Activated B cell treated with CpG ODN at 0.5 μM for 24 hours (primary cell): Measurements from ENCODE around the gene TCF3. TPM values are rescaled to one million over a fixed set of nuclear protein-coding genes. Genes with fewer than 3 reads are reported as not detected.

Source experiments
- ATAC-seq: fragments of 200-7000 bp; cut with Tn5 transposase; one replicate; pipeline ENCODE4 v1.10.0; 2021; ENCODE audit warnings: low read depth, mild to moderate bottlenecking, moderate library complexity
- CTCF ChIA-PET: fragments of 350-600 bp; sonication (Branson Sonifier 250); formaldehyde crosslinking; loops from one replicate; lab custom pipeline; 2021; ENCODE audit warnings: antibody characterized with exemption; lab: Charles Lee
- POLR2A ChIA-PET: fragments of 350-600 bp; sonication (Branson Sonifier 250); formaldehyde crosslinking; loops from one replicate; lab custom pipeline; 2021; ENCODE audit warnings: antibody characterized with exemption; lab: Charles Lee
- DNase-seq: peaks from one replicate; pipeline ENCODE4 v3.0.0; 2022
- H3K27ac Mint-ChIP-seq: one replicate; pipeline ENCODE4 v1.8.0; 2020; ENCODE audit warnings: mixed read lengths
- H3K27me3 Mint-ChIP-seq: one replicate; pipeline ENCODE4 v1.8.0; 2021; ENCODE audit warnings: mixed read lengths
- H3K36me3 Mint-ChIP-seq: one replicate; pipeline ENCODE4 v1.8.0; 2021; ENCODE audit warnings: low read depth, mixed read lengths
- H3K4me1 Mint-ChIP-seq: one replicate; pipeline ENCODE4 v1.8.0; 2021; ENCODE audit warnings: mixed read lengths
- H3K4me3 Mint-ChIP-seq: one replicate; pipeline ENCODE4 v1.8.0; 2020; ENCODE audit warnings: mild to moderate bottlenecking, mixed read lengths
- H3K9me3 Mint-ChIP-seq: one replicate; pipeline ENCODE4 v1.8.0; 2020; ENCODE audit warnings: mixed read lengths
- intact Hi-C: fragments of 100-400 bp; cut with micrococcal nuclease; formaldehyde crosslinking; loops from one replicate; pipeline ENCODE4 v1.15.1; 2024
- total RNA-seq: library from RNA; stranded (reverse); gene quantifications from 2 replicates; pipeline ENCODE4 v1.2.3, GENCODE V29; 2022
- TF ChIP-seq, protein P1 (sequence below): fragments of 200-600 bp; IDR thresholded peaks from one replicate; pipeline ENCODE4 v1.8.0; 2022; ENCODE audit warnings: antibody characterized with exemption, mild to moderate bottlenecking

The TCF3 gene
- total RNA-seq, 1 donor from 2014 or later = 143 TPM

DNA sequence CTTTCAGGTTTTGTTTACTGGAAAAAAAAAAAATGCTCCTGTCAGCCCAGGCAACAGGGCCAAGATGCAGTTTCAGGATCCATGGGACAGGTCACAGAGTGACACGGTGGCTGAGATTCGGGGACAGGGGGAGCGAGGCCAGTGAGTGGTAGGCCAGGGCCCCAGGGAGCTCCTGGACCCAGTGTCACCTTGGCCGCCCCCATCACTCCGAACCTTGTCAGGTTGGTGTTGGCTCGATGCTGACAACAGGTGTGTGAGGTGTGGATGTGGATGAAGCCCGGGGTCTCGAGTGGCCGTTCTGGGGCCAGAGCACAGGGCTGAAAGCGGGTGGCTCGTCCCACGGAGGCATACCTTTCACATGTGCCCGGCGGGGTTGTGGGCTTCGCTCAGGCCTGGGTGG, 41.1 kb downstream of the TCF3 start:
- Mint-ChIP-seq H3K4me1 (peaks cover 24% of the 10 kb centered on the region), H3K36me3 (peaks cover 57% of the 10 kb centered on the region), H3K27me3 (no peaks in the 10 kb centered on the region), H3K27ac (no peak overlapping the region), H3K9me3 (no peaks in the 10 kb centered on the region), H3K4me3 (no peak overlapping the region)
- CTCF ChIA-PET = no interaction called here
- intact Hi-C loops = no loop called here
- TF ChIP-seq, protein P1, sequence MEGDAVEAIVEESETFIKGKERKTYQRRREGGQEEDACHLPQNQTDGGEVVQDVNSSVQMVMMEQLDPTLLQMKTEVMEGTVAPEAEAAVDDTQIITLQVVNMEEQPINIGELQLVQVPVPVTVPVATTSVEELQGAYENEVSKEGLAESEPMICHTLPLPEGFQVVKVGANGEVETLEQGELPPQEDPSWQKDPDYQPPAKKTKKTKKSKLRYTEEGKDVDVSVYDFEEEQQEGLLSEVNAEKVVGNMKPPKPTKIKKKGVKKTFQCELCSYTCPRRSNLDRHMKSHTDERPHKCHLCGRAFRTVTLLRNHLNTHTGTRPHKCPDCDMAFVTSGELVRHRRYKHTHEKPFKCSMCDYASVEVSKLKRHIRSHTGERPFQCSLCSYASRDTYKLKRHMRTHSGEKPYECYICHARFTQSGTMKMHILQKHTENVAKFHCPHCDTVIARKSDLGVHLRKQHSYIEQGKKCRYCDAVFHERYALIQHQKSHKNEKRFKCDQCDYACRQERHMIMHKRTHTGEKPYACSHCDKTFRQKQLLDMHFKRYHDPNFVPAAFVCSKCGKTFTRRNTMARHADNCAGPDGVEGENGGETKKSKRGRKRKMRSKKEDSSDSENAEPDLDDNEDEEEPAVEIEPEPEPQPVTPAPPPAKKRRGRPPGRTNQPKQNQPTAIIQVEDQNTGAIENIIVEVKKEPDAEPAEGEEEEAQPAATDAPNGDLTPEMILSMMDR = no peak
- ATAC-seq (no peak), DNase-seq (no peak)
- POLR2A ChIA-PET = interaction anchor here (0.7 to 1.6 kb wide), 2 partner anchors 13 to 70 kb away, joined by 3 to 12 read pairs; no protein-coding TSS in a partner anchor

DNA sequence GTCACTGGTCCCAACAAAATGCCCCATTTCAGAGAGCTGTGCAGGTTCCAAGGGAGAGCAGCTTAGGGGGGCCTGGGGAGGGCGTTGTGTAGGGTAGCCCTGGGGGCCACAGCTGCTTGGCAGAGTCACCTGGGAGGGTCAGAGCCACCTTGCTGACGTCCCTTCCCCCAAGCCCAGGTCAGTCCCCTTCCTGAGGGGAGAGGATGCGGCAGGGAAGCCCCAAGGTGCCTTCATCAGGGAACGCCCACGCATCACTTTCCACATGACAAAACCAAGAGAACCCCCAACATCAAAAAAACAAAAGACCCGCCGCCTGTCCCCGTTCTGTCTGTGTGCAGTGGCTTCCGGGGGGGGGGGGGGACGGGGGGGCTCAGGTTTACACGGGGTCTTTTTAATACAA, 41.8 kb downstream of the TCF3 start:
- CTCF ChIA-PET = no interaction called here
- H3K27me3 Mint-ChIP-seq = no peaks in the 10 kb centered on the region
- DNase-seq (no peak), ATAC-seq (no peak)
- no peak overlapping the region for H3K27ac Mint-ChIP-seq
- TF ChIP-seq, protein P1 = no peak
- H3K36me3 Mint-ChIP-seq = peaks cover 51% of the 10 kb centered on the region
- no peak overlapping the region for H3K4me3 Mint-ChIP-seq
- intact Hi-C loops = no loop called here
- H3K4me1 Mint-ChIP-seq = peaks cover 30% of the 10 kb centered on the region
- no peaks in the 10 kb centered on the region for H3K9me3 Mint-ChIP-seq
- POLR2A ChIA-PET = interaction anchor here (0.7 to 1.6 kb wide), 2 partner anchors 12 to 71 kb away, joined by 3 to 12 read pairs; no protein-coding TSS in a partner anchor

DNA sequence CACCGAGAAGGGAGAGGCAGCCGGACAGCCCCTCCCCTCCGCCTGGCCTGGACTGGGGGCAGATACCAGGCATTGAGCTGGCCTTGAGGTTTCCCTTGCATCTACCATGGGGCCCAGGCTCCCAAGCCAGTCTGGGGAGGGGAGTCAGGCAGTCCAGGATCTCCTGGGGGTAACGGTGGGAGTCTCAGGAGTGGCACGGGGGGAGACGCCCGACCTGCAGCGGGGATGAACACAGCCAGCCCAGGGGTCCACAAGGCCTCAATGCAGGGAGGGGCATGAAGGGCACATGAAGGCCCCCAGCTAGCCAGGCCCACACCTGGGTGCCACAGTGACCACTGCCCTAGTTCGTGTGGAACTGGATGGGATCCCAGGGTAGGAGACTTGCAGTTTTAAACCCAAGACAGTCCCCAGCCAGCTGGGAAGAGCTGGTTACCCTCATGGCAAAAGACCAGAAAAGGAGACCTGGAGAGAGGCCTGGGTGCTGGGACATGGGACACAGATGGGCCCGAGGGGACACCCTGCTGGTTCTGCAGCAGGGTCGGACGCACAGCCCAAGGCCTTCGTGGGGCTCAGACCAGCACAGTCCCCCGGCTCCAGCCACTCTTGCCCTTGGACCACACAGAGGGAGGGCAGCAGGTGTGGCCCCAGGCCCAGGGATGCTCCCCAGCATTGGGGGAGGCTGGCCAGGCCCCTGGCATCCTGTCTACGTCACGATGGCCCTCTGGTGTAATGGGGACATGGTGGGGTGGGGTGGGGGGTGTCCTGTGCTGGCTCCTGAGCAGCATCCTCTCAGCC, 42.5 kb downstream of the TCF3 start:
- no peak overlapping the region for H3K27ac Mint-ChIP-seq
- DNase-seq (no peak), ATAC-seq (no peak)
- ChIA-PET CTCF (no interaction called here), POLR2A (interaction anchor here (1.9 kb wide), 1 partner anchor 7 kb away, joined by 7 read pairs; no protein-coding TSS in a partner anchor)
- no peaks in the 10 kb centered on the region for H3K27me3 Mint-ChIP-seq
- TF ChIP-seq, protein P1 = no peak
- H3K4me3 Mint-ChIP-seq = no peak overlapping the region
- H3K4me1 Mint-ChIP-seq = peaks cover 32% of the 10 kb centered on the region
- H3K9me3 Mint-ChIP-seq = no peaks in the 10 kb centered on the region
- intact Hi-C loops = no loop called here
- H3K36me3 Mint-ChIP-seq = peaks cover 46% of the 10 kb centered on the region

DNA sequence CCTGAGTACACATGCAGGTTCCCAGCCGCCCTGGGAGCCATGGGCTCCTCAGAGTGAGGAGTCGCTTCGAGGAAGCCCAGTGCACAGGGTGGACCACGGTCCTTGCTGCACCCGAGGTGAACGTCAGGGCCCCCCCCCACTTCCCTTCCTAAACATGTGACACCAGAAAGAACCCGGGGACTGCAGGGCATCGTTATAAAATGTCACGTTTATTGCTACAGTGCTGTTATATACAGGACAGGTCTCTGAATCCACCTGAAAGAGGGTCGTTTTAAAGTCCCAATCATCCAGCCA, 43.4 kb downstream of the TCF3 start:
- Mint-ChIP-seq H3K4me1 (peaks cover 38% of the 10 kb centered on the region), H3K27ac (no peak overlapping the region), H3K36me3 (peaks cover 38% of the 10 kb centered on the region), H3K9me3 (no peaks in the 10 kb centered on the region), H3K27me3 (no peaks in the 10 kb centered on the region), H3K4me3 (no peak overlapping the region)
- no peak for DNase-seq
- POLR2A ChIA-PET = interaction anchor here (1.9 to 7.6 kb wide), 3 partner anchors 8 to 43 kb away, joined by 7 to 88 read pairs (median 36); partner anchors contain the start of genes MBD3 and TCF3
- TF ChIP-seq, protein P1 = no peak
- CTCF ChIA-PET = interaction anchor here (1.3 kb wide), 1 partner anchor 16 kb away, joined by 3 read pairs; no protein-coding TSS in a partner anchor
- intact Hi-C loops = no loop called here
- ATAC-seq = no peak

DNA sequence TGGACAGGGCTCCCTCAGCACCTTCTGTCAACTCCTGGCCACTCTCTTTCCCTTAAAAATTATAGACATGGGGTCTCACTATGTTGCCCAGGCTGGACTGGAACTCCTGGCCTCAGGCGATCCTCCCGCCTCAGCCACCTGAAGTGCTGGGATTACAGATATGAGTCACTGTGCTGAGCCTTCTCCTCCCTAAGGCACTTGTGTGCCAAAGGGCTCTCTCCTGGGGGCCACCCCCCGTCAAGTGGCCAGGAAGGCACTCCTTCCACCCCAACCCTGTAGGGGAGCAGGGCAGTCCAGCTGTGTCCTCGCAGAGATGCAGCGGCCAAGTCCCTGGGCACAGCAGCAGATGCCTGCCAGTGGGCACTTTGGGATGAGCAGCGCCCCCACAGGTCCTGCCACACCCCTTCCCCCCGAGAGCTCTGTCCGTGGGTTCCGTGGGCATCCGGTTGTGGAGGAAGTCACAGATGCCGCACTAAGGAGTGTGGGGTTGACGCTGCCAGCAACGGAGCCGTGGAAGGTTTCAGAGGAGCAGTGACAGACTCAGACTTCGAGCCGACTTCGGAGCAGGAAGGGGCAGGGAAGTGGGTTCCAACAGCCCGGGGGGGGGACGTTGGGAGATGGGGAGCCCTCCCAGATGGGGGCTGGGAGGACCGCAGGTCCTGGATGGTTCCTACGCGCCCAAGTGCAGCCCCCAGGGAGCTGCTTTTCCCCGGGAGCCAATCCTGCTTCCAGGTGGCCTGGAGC, 43.9 kb downstream of the TCF3 start:
- no peak for DNase-seq
- ATAC-seq = no peak
- peaks cover 43% of the 10 kb centered on the region for H3K4me1 Mint-ChIP-seq

More for the DNA sequence above, 43.9 kb downstream of the TCF3 start:
- Mint-ChIP-seq H3K27me3 (no peaks in the 10 kb centered on the region), H3K27ac (peak overlapping the region; percentile 70), H3K4me3 (no peak overlapping the region), H3K9me3 (no peaks in the 10 kb centered on the region), H3K36me3 (peaks cover 33% of the 10 kb centered on the region)
- CTCF ChIA-PET = interaction anchor here (1.3 kb wide), 1 partner anchor 15 kb away, joined by 3 read pairs; no protein-coding TSS in a partner anchor
- intact Hi-C loops = no loop called here
- POLR2A ChIA-PET = interaction anchor here (1.0 to 7.6 kb wide), 4 partner anchors 9 to 60 kb away, joined by 3 to 88 read pairs (median 22); partner anchors contain the start of genes MBD3 and TCF3
- TF ChIP-seq, protein P1 = no peak
